GM12891 (cell line): Measurements from ENCODE around the gene GTF3C6.

ENCODE experiments used
- POLR2AphosphoS5 ChIP-seq: IDR thresholded peaks from 2 replicates; pipeline ENCODE4 v1.6.1; 2011; ENCODE audit warnings: low read depth, low read length, control low read depth
- TAF1 ChIP-seq: IDR thresholded peaks from 2 replicates; pipeline ENCODE4 v1.6.1; 2011; ENCODE audit warnings: low read depth, low read length, control low read depth

DNA sequence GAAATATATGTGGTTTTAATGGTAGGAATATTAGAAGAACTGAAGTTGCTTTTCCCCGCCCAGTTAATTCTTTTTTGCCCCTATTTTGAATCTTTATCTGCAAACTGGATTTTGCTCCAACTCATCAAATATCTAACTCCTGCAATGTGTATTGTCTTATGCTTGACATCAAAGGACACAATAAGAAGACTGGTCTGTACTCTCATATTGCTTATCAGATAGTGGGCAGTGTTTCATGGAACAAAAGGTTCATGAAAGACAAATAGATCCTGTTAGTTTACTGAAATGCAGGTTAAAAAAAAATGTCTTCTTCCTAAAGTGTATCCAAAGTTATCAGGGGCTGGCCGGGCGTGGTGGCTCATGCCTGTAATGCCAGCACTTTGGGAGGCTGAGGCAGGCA, 27.7 kb upstream of the GTF3C6 start:
- TF ChIP-seq POLR2AphosphoS5, result no peak
- no peak for TF ChIP-seq TAF1
